Inflammatory macrophage treated with lipopolysaccharide for 4 hours (primary cell): ENCODE measurements around the gene C10orf71.
A peak's percentile ranks its signal among the peaks of the same experiment; 100 is the strongest.

ENCODE experiments used
- DNase-seq: peaks from one replicate; pipeline ENCODE4 v3.0.0-alpha.2; 2020

C10orf71 gene

GRCh38 chr10:49296836-49297235 lies 2.1 kb upstream of the C10orf71 start:
- DNase-seq: no peak

GRCh38 chr10:49297818-49298670 lies 926 bp upstream of the C10orf71 start:
- no peak for DNase-seq

- no peak for DNase-seq
Measured at GRCh38 chr10:49298671-49298982, 343 bp upstream of the C10orf71 start.

GRCh38 chr10:49299816-49300139 lies 808 bp downstream of the C10orf71 start:
- no peak for DNase-seq

- DNase-seq: no peak
Measured at GRCh38 chr10:49300140-49300974, 1.4 kb downstream of the C10orf71 start.

GRCh38 chr10:49301302-49301701 lies 2.3 kb downstream of the C10orf71 start:
- no peak for DNase-seq

GRCh38 chr10:49302088-49302487 lies 3.1 kb downstream of the C10orf71 start:
- no peak for DNase-seq

GRCh38 chr10:49303711-49304110 lies 4.7 kb downstream of the C10orf71 start:
- DNase-seq: no peak

- DNase-seq: no peak
Measured at GRCh38 chr10:49304137-49304536, 5.2 kb downstream of the C10orf71 start.

- DNase-seq: no peak
Measured at GRCh38 chr10:49307921-49308320, 9.0 kb downstream of the C10orf71 start.

GRCh38 chr10:49308881-49309280 lies 9.9 kb downstream of the C10orf71 start:
- DNase-seq: no peak

- peak; percentile 92 for DNase-seq
Measured at GRCh38 chr10:49309691-49310411, 10.9 kb downstream of the C10orf71 start.

GRCh38 chr10:49310460-49310859 lies 11.5 kb downstream of the C10orf71 start:
- peak; percentile 95 for DNase-seq

GRCh38 chr10:49310901-49311554 lies 12.1 kb downstream of the C10orf71 start:
- DNase-seq: no peak

GRCh38 chr10:49311555-49312236 lies 12.7 kb downstream of the C10orf71 start:
- DNase-seq: peak; percentile 60

GRCh38 chr10:49312246-49312869 lies 13.4 kb downstream of the C10orf71 start:
- DNase-seq: peak; percentile 35

GRCh38 chr10:49313501-49314070 lies 14.6 kb downstream of the C10orf71 start:
- DNase-seq: peak; percentile 24

- peak; percentile 46 for DNase-seq
Measured at GRCh38 chr10:49314806-49315205, 15.8 kb downstream of the C10orf71 start.

- no peak for DNase-seq
Measured at GRCh38 chr10:49318028-49318427, 19.1 kb downstream of the C10orf71 start.

- no peak for DNase-seq
Measured at GRCh38 chr10:49318755-49319154, 19.8 kb downstream of the C10orf71 start.

- DNase-seq: peak; percentile 64
Measured at GRCh38 chr10:49319206-49319605, 20.2 kb downstream of the C10orf71 start.

GRCh38 chr10:49320191-49320590 lies 21.2 kb downstream of the C10orf71 start:
- DNase-seq: no peak
